GM20431 (cell line): ENCODE results near the gene CCDC82.

Experiments
- in situ Hi-C: fragments of 300-500 bp; cut with MseI, MboI; formaldehyde crosslinking; loops from one replicate; pipeline ENCODE4 v1.15.0; 2020; ENCODE audit warnings: low sequenced_read_pairs; ENCODE audit not compliant: unreplicated experiment

The CCDC82 gene

DNA sequence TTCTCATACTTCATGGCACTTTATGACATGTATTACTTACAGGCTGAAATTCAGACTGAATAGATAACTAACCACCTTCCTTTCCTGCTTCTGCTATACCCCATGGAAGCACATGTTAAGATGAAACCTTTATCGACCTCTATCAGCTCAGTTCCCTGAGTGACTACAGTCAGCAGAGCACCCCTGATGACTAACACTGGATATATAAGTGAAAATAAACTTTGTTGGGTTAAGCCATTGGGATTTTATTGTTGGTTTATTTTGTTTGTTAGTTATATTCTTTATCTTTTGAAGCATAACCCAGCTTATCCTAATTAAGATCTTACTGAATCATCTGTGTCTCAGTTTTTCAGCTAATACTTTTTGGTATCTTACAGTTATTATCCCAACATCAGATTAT is 23.7 kb downstream of the CCDC82 start:
- in situ Hi-C loops, result loop anchor here (25.0 kb wide), 1 partner anchor 529 kb away; no protein-coding TSS in a partner anchor

DNA sequence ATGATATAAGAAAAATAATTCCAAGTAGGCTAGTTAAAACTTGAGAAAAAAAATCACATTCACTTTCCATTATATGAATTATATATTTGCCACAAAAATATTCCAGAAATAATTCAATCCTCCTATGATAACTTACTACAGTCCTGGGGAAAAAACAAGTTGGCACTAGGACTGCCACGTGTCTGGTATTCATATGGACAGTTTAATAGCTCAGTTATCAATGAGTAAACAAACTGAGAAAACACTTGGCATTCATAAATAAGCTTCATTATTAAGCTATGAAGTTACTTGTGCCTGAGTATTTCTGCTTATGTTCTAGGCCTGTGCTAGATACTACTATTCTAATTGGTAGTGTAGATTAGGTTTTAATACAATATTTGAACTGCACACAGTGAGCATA is 24.2 kb downstream of the CCDC82 start:
- in situ Hi-C loops, result loop anchor here (25.0 kb wide), 1 partner anchor 528 kb away; no protein-coding TSS in a partner anchor

DNA sequence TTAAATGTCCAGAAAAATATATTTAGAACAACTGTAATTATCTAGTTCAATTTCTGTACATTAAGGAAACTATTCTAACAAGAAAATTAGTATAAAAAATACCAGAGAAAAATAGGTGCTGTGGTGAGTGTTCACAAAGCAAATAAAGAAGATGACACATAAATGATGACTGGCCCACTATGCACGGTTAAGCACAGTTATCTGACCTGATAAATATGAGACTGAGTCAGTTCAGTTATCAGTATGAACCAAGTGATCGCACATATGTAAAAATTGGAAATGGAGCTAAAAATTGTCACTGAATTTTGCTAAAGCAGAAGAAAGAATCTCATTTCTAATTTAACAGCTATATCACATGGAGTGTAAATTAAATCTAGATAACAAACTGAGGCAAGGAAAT is 27.9 kb downstream of the CCDC82 start:
- in situ Hi-C loops, result loop anchor here (25.0 kb wide), 1 partner anchor 524 kb away; no protein-coding TSS in a partner anchor

GRCh38 chr11:96358321-96358720 is 31.4 kb downstream of the CCDC82 start:
- in situ Hi-C loops, result loop anchor here (25.0 kb wide), 1 partner anchor 521 kb away; no protein-coding TSS in a partner anchor

DNA sequence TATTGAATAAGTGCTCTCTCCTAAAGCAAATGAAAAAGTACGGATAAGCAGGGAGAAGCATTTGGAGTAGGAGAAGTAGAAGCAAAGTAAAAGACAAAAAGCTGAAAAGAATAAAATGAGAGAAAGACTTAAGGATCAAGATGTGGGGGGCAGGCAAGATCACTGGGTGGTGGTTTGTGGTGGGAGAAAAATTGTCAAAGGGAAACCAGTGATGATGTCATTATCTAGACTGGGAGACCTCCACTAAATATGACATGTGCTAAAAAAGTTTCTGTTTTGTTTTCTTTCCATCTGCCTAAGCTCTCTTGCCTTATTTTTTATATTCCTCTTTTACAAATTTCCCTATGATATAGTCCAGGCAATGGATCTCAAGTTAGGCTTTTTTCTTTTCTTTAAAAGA is 31.9 kb downstream of the CCDC82 start:
- in situ Hi-C loops, result loop anchor here (25.0 kb wide), 1 partner anchor 520 kb away; no protein-coding TSS in a partner anchor

DNA sequence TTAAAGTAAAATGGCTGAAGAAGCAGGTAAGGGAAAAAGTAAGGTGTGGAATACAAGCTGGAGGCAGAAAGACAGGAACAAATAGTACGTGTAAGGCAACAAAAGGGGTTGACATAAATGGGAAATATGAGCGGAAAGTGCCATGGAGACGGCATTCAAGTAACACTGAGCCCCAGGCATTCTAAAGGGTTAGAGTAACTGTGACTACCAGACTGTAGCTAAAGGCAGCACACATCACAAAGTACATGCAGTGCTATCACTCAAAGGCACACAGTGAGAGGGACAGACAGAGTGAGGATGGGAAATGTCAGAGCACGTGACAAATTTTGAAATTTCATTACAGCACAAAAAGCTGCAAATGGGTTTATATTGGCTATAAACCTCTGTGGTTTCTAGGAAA is 32.9 kb downstream of the CCDC82 start:
- in situ Hi-C loops, result loop anchor here (25.0 kb wide), 1 partner anchor 520 kb away; no protein-coding TSS in a partner anchor

DNA sequence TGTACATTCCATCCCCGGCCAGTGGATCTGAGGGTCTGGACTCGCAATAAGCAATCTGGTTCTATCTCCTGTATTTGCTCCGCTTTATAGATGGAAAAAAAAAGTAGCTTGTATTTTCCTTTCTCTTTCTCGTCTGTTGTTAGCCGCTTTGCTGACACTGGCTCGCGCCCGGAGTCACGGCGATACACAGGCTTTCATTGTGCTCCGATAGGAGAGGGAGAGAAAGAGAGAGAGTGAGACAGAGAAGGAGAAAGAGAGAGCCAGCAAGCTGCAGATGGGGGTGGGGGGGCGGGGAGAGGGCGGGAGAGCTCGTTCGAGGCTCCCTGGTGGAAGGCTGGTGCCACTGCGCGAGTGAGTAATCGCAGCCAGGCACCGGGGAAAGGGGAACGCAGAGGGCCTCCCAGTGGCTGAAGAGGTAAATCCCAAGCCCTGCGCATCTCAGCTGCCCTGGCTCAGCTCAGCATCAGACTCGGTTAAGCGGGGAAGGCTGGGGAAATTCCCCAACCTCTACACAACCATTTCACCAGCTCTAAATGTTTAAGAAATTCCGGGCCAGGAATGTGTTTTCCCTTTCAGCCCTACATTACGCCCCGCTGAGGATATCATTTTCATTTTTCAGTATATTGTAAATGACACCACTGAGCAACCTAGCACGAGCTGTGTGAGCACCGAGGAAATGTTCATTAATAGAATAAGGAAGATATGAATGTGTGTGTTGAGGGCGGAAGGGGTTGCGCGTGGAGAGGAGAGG is 46.6 kb downstream of the CCDC82 start, which contains the start of gene MAML2:
MAML2 (minus strand) TSS at position 235 of the 751 bp plus-strand sequence. CDS start 1,300 bp downstream, outside the sequence.
- in situ Hi-C loops, result no loop called here

DNA sequence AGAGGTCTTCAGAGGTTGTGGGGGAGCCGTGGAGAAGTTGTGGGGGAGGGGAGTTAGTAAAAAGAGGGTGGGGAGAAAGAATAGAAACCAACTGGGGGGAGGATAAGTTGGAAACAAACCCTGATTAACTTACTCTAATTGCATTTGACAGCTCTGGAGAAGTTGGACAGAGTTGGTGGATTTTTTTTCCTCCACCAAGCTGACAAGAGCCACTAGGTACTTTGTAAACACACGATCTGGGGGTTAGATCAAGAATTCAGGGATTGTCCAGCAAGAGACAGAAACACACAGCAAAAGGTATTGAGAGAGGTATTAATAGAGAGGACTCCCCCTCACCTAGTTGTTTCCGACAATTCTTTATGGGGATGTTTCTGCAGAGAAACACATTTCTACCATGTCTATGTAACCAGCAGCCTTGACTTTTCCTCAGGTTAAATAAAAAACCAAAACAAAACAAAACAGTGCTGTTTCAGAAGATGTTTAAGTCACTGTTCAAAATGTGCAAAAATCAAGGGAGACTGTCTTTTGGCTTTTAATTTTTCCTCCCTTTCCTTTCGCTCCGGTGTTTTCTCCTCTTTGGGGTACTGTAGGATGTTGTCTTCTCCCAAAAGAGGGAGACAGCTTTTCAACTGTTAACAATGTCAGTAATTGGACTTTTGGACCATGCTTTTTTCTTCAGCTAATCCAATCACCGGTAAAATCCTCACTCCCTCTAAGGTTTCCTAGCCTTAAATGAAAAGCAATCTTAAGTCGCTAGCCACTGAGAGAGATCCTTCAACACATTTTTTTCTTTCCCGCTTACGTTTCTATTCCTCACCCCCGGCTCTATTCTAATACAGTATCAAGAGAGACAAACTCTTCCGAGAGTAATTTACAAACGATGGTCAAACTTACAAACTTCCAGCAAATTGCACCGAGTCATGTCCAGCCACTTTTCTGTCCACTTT is 47.4 kb downstream of the CCDC82 start:
- in situ Hi-C loops, result no loop called here

DNA sequence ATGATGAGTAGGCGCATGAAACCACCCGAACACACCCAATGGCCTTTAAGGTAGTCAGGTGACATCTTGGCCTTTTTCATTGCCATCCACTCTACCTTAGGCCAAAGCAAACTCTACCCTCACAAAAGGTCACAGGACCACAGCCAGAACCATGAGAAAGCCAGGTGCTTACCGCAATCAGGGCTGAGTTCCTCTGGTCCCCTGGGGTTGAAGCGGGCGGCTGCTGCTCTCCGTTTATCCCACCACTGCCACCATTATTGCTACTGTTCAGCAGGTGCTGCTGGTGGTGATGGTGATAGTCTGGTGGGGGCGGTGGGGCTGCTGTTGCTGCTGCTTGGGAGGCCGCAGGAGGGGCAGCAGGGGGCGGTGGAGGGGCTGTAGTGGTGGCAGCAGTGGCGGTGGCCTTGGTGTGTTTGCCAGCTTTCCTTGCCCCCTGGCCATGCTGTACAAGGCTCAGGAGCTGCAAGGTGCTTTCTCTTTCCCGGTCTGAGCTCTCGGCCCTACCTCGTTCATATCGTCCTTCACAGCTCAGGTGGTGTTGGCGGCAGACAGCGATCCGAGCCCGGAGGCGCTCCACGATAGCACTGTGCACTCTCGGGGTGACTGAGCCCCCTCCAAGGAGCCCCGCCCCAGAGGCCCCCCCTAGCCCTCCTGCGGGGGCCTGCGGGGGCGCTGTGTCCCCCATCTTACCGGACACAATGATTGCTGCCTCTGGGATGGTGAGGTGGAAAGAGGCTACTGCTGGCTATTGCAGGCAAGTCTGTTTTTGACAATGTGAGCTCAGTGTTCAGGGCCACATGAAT is 48.3 kb downstream of the CCDC82 start:
- in situ Hi-C loops, result no loop called here

DNA sequence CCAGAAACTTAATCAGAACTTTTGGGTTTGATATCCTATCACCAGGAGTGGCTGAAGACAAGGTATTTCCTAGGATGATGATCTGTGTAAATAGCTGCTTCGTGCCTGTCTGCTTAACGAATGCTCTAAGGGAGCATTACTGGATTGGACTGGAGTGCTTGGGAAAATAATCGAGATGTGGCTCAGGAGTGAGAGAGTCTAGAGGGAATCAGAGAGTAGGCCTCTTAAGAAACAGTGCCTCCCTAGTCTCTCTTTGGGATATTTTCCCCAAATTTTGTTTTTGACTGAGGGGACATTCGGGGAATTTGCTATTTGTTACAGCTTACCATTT is 49.2 kb downstream of the CCDC82 start:
- in situ Hi-C loops, result no loop called here

GRCh38 chr11:96339706-96340554 is 49.8 kb downstream of the CCDC82 start:
- in situ Hi-C loops, result no loop called here

DNA sequence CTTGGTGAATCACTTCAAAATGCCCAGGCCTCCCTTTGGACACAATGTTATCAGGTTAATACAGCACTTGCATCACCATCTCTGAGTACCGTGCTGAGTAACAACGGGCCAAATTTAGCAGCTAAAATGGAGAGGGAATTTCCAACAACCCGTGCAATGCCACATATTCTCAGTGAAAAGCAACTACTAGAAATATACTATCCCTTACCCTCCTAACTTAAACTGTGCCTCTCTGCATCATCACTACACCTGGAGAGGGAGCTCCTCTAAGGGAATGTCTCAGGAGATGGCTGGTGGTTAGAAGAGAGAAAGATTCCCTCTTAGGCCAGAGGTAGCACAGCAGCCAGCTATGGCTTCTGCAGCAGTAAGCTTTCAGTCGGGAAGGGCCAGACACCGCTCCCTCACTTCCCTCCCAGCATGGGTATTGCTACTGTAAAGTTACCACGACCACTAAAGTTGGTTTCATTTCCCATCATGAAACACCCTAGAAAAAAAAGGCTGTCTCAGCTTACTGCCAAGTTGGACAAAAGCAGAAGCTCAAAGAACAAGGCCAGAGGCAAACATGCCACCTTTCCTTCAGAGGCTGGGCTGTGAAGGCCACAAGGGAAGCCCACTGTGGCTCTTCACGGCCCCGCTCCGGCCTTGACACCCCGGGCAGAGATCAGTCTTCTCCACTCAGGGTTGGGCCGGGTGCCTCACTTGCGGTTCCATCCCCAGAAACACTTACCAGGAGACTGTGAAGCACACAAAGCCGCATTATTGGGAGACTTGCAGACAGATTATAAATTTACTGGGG is 50.6 kb downstream of the CCDC82 start:
- in situ Hi-C loops, result no loop called here

DNA sequence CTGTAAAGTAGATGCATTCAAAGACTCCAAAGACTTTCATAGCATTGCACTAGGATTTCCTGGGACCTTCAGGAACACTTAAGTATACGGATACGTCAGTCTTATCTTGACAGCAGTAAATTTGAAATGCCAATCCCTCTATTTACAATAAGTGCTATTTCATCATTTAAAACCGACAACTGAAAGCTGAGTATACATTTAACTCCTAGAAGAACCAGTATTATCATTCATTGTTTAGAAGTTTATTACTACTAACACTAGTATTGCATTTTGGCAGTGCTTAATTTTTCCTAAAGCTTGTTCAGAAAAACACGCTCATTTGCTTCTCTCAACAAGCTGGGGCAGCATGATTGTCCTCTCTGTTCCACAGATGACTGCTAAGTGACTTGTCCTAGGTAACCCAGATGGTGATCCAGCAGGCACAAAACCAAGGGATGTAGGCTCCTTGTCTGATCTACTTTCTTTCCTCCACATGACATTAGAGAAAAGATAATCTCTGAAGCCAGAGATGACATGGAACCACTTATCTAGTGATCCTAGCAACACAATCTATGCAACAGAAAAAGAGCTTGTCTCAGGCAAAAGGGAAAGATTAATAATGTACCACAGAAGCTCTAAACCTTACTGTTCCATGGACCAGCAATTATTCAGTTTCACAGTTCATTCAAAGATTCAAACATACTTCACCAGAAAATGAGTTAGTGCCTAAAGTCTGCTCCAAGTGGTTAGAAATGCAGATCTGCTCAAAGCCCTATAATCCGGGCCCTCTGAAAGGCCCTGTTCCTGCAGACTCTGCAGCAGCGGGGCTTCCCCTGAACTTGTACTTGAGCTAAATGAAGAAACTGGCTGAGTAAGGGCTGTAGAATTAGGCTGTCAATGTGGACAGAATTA is 51.9 kb downstream of the CCDC82 start:
- in situ Hi-C loops, result no loop called here

GRCh38 chr11:96335388-96335787 is 54.3 kb downstream of the CCDC82 start:
- in situ Hi-C loops, result no loop called here

GRCh38 chr11:96334219-96334618 is 55.5 kb downstream of the CCDC82 start:
- in situ Hi-C loops, result no loop called here

- in situ Hi-C loops, result no loop called here
Observed at GRCh38 chr11:96333191-96333719, 56.5 kb downstream of the CCDC82 start.

GRCh38 chr11:96332126-96332771 is 57.5 kb downstream of the CCDC82 start:
- in situ Hi-C loops, result no loop called here
